ENCODE data around the gene MPHOSPH8.

- TF ChIP-seq CTCF (IDR thresholded peaks at IDR 0.05) (peak; percentile 76), POLR2AphosphoS5 (IDR thresholded peaks at IDR 0.05; ENCODE audit: low read depth, low read length) (no peak), REST (IDR thresholded peaks at IDR 0.05; ENCODE audit: insufficient read depth in 1 of 2, low read depth in 2 of 2, low read length in 1 of 2) (no peak), SIN3A (IDR thresholded peaks at IDR 0.05; ENCODE audit: borderline replicate concordance, insufficient read depth, low read depth, low read length) (no peak), TCF7L2 (IDR thresholded peaks at IDR 0.05; ENCODE audit: low read depth, low read length) (no peak)
Observed at GRCh38 chr13:19587635-19588300, 45.7 kb upstream of the MPHOSPH8 start.

Measured in Panc1 (cell line).